NCI-H1694 (cell line): ENCODE measurements around the gene CCDC183.
"Not testable (repeated sequence)": the region's sequence is repeated elsewhere in the genome, so short reads cannot be mapped to it uniquely, and the experiment has no call there.

Experiments used
- DNase-seq: peaks from one replicate; lab custom pipeline; 2025; lab: John Stamatoyannopoulos, UW

Gene CCDC183

GRCh38 chr9:136785565-136786355 lies 10.4 kb upstream of the CCDC183 start:
- not testable (repeated sequence) for DNase-seq

- DNase-seq = no peak
Measured at GRCh38 chr9:136786451-136786850, 9.7 kb upstream of the CCDC183 start.

- DNase-seq = not testable (repeated sequence)
Measured at GRCh38 chr9:136786983-136787382, 9.2 kb upstream of the CCDC183 start.

- peak; percentile 69 for DNase-seq
Measured at GRCh38 chr9:136787690-136788400, 8.3 kb upstream of the CCDC183 start.

GRCh38 chr9:136788644-136789522 lies 7.3 kb upstream of the CCDC183 start:
- not testable (repeated sequence) for DNase-seq

- DNase-seq = no peak
Measured at GRCh38 chr9:136789523-136789937, 6.6 kb upstream of the CCDC183 start.

- peak; percentile 94 for DNase-seq
Measured at GRCh38 chr9:136790640-136791515, 5.3 kb upstream of the CCDC183 start, which contains the start of gene TMEM141. TMEM141 (plus strand) TSS chr9:136791344; CDS start chr9:136791371, 27 bp downstream.

- peak; percentile 26 for DNase-seq
Measured at GRCh38 chr9:136791516-136792276, 4.4 kb upstream of the CCDC183 start.

GRCh38 chr9:136792321-136793085 lies 3.6 kb upstream of the CCDC183 start:
- no peak for DNase-seq

GRCh38 chr9:136793086-136793946 lies 2.8 kb upstream of the CCDC183 start:
- no peak for DNase-seq

- no peak for DNase-seq
Measured at GRCh38 chr9:136794281-136794999, 1.7 kb upstream of the CCDC183 start.

- no peak for DNase-seq
Measured at GRCh38 chr9:136795000-136795348, 1.2 kb upstream of the CCDC183 start.

- not testable (repeated sequence) for DNase-seq
Measured at GRCh38 chr9:136796775-136797347, 723 bp downstream of the CCDC183 start.

- DNase-seq = no peak
Measured at GRCh38 chr9:136798708-136799078, 2.6 kb downstream of the CCDC183 start.

- no peak for DNase-seq
Measured at GRCh38 chr9:136799079-136799853, 3.1 kb downstream of the CCDC183 start.

GRCh38 chr9:136799854-136800657 lies 3.9 kb downstream of the CCDC183 start:
- DNase-seq = peak; percentile 48
